Progenitor cell of endocrine pancreas (in vitro differentiated cells): ENCODE results near the gene ATP10A. TPM values are rescaled to one million over a fixed set of nuclear protein-coding genes. Genes with fewer than 3 reads are reported as not detected.

ENCODE experiments used
- DNase-seq: peaks from one replicate; pipeline ENCODE4 v3.0.0; 2021; ENCODE audit warnings: low spot score; ENCODE audit not compliant: unreplicated experiment
- H3K27ac Mint-ChIP-seq: 2 replicates; pipeline ENCODE4 v1.8.0; 2021; ENCODE audit warnings: mild to moderate bottlenecking, moderate library complexity, mixed read lengths
- H3K27me3 Mint-ChIP-seq: 2 replicates; pipeline ENCODE4 v1.8.0; 2021; ENCODE audit warnings: mixed read lengths
- H3K36me3 Mint-ChIP-seq: 2 replicates; pipeline ENCODE4 v1.8.0; 2022; ENCODE audit warnings: mixed read lengths; ENCODE audit not compliant: insufficient read depth
- H3K4me1 Mint-ChIP-seq: 2 replicates; pipeline ENCODE4 v1.8.0; 2021; ENCODE audit warnings: low read depth, mixed read lengths
- H3K4me3 Mint-ChIP-seq: 2 replicates; pipeline ENCODE4 v1.8.0; 2021; ENCODE audit warnings: low read depth, mild to moderate bottlenecking, moderate library complexity, mixed read lengths
- H3K9me3 Mint-ChIP-seq: 2 replicates; pipeline ENCODE4 v1.8.0; 2021; ENCODE audit warnings: low read depth, mixed read lengths
- CTCF ChIP-seq: fragments of 200-600 bp; sonication (generic); IDR thresholded peaks from one replicate; pipeline ENCODE4 v1.5.0; 2021; ENCODE audit warnings: antibody characterized with exemption, mild to moderate bottlenecking; ENCODE audit not compliant: unreplicated experiment
- total RNA-seq: library from RNA; stranded (reverse); gene quantifications from 2 replicates; pipeline ENCODE4 v1.2.1, GENCODE V29; 2021

The ATP10A gene
- total RNA-seq, 1 donor from 2014 or later: 0.07 TPM

DNA sequence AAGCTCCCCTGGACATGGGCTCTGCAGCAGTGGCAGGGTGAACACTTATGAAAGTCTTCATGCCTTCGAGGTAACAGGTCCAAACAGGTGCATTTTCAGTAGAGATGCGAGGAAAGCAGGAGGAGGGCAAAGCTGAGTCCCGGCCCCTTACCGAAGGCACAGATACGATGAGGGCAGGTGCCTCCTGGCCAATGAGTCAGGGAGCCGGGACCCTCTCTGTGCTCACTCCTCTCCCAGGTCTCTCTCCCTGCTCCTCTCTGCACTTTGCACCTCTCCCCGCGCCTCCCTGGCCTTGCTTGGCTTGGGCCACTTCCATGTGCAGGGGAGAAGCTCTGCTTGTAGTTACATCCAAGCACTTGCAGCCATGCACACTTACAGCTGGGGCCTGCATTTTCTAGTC is 187.1 kb downstream of the ATP10A start:
- H3K4me1 Mint-ChIP-seq: peaks cover 12% of the 10 kb centered on the region
- no peak for DNase-seq
- H3K27ac Mint-ChIP-seq: no peak overlapping the region
- peaks cover 4% of the 10 kb centered on the region for H3K27me3 Mint-ChIP-seq
- H3K9me3 Mint-ChIP-seq: no peaks in the 10 kb centered on the region
- TF ChIP-seq CTCF: no peak
- no peaks in the 10 kb centered on the region for H3K36me3 Mint-ChIP-seq
- no peak overlapping the region for H3K4me3 Mint-ChIP-seq

- Mint-ChIP-seq H3K4me3 (no peak overlapping the region), H3K27me3 (peaks cover 4% of the 10 kb centered on the region), H3K36me3 (no peaks in the 10 kb centered on the region), H3K9me3 (no peaks in the 10 kb centered on the region), H3K27ac (no peak overlapping the region), H3K4me1 (peaks cover 18% of the 10 kb centered on the region)
- no peak for TF ChIP-seq CTCF
- DNase-seq: no peak
Measured at GRCh38 chr15:25675396-25675795, 187.7 kb downstream of the ATP10A start.

DNA sequence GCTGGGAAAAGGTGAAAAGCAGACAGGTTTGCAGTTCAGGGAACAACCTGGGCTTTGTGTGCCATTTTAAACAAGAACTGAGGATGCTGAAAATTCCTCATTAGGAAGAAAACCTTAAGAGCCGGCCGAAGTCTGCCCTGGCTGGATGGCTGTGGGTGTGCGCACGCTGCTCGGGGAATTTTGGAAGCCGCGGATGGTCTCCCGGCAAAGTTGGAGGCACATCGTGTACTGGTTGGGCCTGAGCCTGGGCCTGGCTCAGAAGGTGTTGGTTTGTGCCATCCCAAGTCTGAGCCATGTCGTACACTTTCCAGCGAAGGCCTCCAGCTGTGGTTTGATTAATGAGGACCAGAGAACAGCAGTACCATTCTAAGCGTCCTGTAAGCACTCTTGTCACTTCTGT is 188.2 kb downstream of the ATP10A start:
- Mint-ChIP-seq H3K27ac (peak overlapping the region; percentile 56), H3K36me3 (no peaks in the 10 kb centered on the region), H3K27me3 (peaks cover 4% of the 10 kb centered on the region), H3K9me3 (no peaks in the 10 kb centered on the region), H3K4me1 (peaks cover 23% of the 10 kb centered on the region), H3K4me3 (no peak overlapping the region)
- DNase-seq: no peak
- TF ChIP-seq CTCF: no peak

- DNase-seq: no peak
- no peaks in the 10 kb centered on the region for H3K9me3 Mint-ChIP-seq
- H3K27me3 Mint-ChIP-seq: peaks cover 4% of the 10 kb centered on the region
- H3K4me3 Mint-ChIP-seq: no peak overlapping the region
- no peak for TF ChIP-seq CTCF
- H3K36me3 Mint-ChIP-seq: no peaks in the 10 kb centered on the region
- peaks cover 26% of the 10 kb centered on the region for H3K4me1 Mint-ChIP-seq
- no peak overlapping the region for H3K27ac Mint-ChIP-seq
Measured at GRCh38 chr15:25673972-25674371, 189.2 kb downstream of the ATP10A start.

DNA sequence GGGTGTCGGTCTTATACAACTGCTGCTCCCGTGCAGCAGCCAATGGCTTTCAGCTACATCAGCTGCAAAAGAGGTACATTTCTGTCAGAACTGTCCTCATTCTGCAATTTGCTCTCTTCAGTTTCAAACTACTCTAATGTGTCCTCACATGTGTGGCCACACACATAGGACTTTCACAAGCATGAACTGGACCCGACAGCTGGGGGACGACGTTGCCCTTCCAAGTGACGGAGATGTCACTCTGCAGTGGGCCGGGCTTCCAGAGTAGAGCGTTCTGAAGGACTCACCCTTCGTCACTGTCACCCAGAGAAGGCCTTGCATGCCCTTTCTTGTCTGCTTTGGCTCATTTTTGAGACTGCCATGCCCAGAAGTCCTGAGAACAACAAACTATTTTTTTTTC is 189.8 kb downstream of the ATP10A start:
- Mint-ChIP-seq H3K27ac (peak overlapping the region; percentile 7), H3K9me3 (no peaks in the 10 kb centered on the region), H3K36me3 (no peaks in the 10 kb centered on the region), H3K4me1 (peaks cover 26% of the 10 kb centered on the region), H3K27me3 (no peaks in the 10 kb centered on the region), H3K4me3 (no peak overlapping the region)
- DNase-seq: no peak
- TF ChIP-seq CTCF: no peak
